HG03108 (cell line): ENCODE data around the gene MMS22L.

ENCODE experiments used
- ATAC-seq: cut with Tn5 transposase; IDR thresholded peaks from one replicate; pipeline ENCODE4 v1.9.1; 2021; ENCODE audit warnings: moderate library complexity; ENCODE audit not compliant: unreplicated experiment

The MMS22L gene

DNA sequence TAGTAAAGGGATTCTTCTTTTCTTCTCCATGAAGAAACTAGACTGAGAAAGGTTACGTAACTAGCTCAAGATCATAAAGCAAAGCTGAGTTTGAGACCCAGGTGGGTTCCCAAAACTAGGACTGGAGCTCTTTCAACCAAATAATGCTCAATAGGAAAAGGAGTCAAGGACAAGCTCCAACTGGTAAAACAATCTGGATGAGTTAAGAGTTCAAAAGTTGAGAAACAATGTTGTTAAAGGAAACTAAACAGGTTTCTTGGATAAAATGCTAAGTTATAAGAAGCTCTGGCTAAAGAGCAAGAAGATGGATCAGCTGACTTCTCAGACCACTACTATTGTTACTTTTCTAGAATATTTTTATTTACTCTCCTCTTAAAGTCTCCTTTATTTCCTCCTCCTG lies 137.3 kb downstream of the MMS22L start:
- no peak for ATAC-seq

DNA sequence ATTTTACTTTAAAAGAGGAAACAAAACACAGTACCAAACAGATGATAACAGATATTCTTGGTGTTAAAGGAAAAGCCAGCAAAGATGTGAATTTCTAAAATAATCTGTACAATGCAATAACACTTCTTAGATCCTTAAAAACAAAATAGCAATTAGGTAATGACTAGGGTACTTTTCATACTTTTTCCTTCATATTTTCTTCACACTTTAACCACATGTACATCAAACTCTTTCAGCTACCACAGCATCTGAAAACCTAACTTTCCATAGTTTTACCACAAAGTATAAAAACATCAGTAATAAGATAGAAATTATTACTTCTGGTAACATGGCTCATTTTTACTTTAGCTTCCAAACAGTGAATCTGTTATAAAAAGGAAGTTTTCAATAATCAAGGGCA lies 141.3 kb downstream of the MMS22L start:
- ATAC-seq = no peak

DNA sequence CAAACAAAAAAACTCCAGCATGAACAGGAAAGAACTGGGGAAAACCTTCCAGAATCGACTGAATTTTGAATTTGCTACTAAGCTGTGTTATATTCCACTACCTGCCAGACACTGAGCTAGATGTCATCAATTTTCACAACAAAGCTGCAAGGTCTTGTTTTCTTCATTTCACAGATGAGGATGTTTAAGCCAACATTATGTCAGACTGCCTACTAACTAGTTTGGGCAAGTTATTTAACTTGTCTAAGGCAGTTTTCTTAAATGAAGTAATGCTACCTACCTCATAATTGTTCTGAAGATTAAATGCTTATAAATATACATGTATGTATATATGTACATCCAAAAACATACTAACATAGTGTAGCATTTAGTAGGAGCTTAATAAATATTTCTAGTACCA lies 144.4 kb downstream of the MMS22L start:
- no peak for ATAC-seq

DNA sequence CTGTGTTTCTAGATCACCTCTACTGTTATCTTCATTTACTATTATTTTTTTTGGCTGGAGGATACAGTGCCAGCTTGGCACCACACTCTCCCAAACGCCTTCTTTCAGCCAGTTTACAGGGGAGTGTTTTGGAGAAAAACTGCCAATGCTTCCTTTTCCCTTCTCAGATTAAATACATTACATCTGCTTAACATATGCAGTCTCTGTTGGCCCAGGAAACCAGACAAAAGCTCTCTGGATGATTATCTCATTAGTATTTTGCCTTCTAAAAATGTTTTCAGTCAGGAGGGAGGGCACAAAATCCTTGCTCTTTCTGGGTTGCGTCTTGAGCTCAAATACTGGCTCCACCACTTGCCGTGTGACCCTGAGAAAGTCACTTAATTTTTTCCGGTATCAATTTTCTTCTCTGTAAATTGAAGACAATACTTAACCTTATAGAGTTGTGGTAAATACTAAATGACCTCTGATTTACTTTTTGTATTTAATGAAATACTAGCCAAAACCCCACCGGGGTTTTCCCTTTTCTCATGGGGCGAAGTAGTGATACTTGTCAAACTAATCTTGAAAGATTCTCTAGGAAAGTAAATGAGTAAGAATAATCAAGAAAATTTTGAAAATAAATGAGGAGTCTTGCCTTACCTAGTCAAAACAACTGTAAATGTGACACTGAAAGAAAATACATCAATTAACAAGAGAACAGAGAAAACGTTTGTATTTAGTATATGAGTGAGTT lies 146.2 kb downstream of the MMS22L start:
- ATAC-seq = peak; percentile 45

DNA sequence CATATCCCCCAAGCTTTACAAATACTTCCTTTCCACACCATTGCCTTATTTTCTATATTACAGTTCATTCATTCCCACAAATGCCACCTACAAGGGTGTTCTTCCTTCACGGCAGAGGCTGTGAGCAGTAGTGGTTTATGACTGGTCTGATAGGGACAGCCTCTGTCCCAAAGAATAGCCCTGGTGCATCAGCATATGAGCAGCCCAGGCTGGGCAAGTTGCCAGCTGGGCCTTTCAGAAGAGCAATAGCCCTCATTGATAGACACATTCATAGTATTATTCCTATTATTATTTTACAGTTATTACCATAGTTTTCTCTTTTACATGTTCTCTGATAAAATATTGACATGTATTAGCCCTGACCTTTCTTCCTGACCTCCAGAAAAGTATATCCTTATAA lies 149.9 kb downstream of the MMS22L start:
- no peak for ATAC-seq

DNA sequence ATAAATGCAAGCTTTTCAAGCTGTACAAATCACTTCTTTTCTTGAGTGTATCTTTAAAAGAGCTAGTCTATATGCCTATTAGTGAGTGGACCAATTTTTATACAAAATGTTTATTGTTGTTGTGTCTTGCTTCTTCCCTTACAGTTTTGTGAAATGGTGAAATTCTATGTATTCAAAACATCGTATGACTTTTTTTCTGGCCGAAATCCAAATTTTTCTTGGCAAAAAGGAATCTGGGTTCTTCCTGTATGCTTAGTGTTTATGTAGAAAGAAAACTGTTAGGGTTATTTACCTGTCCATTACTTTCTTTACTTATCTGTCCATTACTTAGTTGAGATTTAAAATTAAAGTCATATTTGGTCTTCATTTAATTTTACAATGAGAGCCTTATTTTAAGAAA lies 153.9 kb downstream of the MMS22L start:
- no peak for ATAC-seq

DNA sequence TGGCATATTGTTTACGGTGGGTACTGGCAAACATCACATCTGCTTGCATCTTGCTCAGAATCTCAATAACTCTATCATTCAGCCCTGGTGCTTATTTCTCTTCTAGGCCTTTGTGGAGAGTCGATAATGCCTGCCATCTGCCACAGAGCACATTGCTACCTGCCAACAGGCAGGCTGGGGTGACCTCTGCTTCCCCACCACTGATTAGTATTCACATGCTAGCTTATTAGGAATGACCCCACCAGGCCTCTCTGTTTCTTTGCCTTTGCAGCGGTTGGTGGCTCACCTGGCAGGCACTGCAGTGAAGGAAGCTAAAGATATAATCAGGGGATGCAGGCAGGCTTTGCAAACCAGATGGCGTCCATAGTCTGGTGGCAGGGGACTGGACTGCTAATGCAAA lies 154.5 kb downstream of the MMS22L start:
- ATAC-seq = no peak

DNA sequence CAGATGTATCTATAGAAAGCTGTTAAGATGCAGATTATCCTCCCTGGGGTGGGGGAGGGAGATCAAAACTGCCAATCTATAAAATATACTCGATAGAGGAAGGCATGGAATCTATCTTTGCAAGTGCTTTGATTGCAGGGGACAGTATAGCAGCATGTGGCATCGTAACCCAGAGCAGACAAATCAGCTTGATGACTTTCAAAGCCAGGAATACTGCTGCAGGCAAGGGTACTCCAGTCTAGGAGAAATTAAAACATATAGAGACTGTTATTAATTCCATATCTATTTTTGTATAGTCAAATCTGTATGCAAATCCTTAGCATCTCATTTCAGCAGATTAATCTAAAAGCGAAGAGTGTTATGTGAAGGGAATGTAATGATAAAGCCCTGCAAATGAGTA lies 159.4 kb downstream of the MMS22L start:
- ATAC-seq = no peak

DNA sequence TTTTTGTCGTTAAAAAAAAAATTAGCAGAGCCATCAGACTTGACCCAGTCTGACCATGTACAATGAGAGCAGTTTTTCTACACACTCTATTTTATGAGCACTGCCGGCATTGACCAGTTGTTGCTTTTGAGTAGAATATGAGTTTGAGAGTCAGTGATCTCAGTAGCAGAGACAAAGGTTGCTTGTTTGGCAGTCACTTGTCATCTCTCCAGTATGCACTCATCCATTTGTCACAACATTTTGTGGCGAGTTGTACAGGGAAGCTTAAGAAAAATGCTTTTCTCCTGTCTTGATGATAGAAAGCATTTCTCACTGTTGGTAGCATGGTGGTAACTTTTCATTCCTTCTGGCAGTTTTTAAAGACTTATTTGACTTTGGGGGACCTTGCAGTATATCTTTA lies 159.9 kb downstream of the MMS22L start:
- no peak for ATAC-seq

DNA sequence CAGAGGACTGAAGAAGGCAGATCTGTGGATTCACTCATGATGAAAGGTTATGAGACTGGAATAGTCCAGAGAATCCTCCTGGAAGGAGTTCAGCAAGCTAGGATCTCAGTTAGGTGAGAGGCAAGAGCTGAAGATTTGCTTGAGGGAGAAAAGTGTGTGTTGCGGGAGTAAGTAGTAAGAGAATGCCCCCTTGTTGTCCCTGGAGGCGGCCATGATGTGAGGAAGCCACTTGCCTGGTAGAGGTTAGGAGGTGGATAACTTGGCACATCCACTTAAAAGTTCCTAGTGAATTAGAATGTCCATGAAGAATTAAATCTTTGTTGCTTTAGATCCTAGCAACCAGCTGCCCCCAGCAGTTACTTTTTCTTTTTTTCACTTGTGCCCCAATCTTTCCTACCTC lies 162.5 kb downstream of the MMS22L start:
- ATAC-seq = no peak

DNA sequence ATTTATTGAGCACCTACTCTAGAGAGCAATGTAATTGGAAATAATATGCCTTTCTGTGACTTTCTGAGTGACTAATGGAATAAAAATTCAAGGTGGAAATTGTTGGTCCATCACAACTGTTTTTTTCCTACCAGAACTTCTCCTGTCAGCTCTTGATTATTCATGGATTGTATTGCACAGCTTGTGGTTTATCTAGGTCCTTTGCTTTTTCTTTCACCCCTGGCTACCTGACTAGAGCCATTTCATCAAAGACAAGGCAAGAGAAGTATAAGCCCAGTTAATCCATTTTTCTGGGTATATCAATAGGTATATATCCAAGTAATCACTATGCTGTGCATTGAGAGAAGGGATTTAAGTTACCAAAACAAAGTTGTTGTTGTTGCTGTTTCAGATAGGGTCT lies 168.4 kb downstream of the MMS22L start:
- ATAC-seq = no peak

DNA sequence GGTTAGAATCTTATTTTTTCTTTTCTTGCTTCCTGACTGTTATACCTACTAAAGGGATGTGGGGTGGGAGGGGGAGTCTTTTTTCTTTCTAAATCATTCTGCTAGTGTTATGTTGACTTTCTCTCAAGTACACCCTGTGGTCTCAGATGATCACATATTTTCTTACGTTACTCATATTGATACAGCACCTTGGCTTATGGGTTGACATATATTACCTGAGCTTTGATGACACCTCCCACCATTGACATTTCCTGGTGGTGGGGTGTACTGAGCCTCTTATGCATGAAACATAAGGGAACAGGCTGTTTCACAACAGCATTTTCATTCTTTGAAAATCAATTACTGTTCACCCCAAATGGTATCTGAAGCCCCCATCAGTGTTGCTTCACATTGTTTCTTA lies 169.8 kb downstream of the MMS22L start:
- no peak for ATAC-seq

DNA sequence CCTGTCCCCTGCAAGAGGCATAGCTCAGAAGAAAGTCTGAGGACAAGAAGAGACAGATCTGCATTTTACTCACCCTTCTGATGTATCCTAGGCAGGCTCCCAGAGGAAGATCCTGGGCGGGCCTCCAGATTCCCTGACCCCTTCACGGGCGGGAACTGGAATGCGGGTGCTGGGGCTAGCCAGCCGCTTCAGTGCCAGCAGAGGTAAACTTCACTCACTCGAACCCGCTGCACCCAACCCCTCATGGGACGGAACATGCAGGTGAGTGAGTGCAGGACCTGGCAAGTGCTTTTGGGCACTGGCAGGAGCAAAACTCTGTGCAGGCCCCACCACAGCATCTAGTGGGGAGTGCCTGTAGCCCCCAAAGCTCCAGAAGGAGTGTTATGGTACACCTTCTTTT lies 171.8 kb downstream of the MMS22L start:
- ATAC-seq = no peak

DNA sequence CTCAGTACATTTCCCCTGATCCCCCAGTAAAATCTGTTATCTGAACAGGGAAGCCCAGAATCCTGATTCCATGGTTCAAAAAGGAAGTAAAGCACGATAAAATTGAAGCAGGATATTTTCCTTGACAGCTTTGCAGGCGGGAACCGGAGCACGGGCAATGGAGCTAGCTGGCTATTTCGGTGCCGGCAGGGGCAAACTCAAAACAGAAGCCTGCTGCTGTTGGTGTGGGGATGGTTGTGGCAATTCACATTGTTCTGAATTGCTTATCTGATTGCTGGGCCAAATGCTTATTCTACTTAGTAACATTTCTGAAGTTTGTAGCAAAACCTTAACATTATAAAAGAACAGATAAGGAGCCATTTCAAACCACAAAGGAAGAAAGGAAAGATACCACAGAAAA lies 172.4 kb downstream of the MMS22L start:
- no peak for ATAC-seq

DNA sequence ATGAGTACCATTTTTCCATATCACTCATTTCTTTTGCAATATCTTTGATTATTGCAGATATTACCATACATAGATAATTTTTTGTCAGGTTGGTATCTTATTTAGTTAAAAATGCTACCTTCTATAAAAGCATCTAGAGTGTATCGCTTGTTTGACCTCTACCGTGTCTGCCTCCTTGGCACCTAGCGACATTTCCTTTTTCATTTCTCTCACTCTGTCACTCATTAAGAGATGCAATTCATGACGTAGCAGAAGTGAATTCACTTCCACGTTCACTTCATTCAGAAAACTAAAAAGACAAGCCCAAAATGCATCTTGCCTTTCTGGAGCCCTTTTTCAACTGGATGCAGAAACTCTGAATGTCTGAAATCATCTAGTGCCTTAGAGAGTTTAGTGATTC lies 172.9 kb downstream of the MMS22L start:
- no peak for ATAC-seq

DNA sequence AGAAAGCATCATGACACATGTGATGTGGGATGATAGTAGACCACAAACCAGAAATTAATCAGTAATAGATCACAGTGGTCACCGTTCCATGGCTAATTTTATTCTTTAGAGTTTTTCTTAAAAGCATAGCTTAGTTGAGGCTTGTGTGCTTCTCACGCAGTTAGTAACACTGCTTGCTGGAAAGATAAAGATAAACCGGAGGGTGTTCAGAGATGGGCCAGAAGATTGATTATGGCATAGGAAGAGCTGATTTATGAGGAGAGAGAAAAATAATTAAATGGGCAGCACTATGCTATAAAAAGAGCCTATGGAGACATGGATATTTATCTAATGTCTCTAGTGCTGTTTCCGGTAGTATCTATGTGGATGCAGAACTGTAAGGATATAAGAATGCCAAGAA lies 173.6 kb downstream of the MMS22L start:
- ATAC-seq = no peak

DNA sequence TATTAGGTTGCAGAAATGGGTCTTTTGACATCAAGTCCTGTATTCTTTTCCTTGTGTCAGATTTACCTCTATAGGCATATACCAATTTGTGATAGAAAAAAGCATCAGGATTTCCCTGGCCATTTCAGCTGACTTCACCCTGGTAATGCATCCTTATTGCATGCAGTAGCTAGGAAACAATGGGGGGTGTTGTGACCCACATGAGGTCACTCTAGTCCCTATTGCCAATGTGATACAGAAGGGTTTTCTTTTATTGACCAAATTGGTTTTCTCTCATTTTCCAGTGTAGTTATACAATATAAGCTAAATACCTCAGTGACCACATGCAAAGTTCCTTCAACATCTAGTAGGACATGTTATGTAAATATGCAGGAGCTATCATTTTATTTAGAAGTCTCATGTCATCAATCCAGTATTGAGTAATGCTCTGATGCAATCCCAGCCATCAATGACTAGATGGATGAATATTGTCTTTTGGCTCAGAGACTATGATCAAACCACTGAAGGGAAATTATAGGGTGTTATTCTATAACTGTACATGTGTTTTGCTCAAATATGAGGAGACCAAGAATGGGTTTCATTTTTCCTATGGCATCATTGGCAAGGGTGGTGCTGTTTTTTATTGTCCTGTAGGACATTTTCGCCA lies 180.7 kb downstream of the MMS22L start:
- ATAC-seq = no peak

DNA sequence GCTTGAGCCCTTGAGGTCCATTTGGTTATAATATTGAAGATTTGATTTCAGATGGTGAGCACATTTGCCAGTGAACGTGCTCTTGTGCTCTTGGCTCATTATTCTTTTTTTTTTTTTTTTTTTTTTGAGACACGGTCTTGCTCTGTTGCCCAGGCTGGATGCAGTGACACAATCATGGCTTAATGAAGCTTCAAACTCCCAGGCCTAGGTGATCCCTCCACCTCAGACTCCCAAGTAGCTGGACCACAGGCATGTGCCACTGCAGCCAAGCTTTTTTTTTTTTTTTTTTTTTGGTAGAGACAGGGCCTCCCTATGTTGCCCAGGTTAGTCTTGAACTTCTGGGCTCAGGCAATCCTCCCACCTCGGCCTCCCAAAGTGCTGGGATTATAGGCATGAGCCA lies 182.3 kb downstream of the MMS22L start:
- ATAC-seq = no peak

DNA sequence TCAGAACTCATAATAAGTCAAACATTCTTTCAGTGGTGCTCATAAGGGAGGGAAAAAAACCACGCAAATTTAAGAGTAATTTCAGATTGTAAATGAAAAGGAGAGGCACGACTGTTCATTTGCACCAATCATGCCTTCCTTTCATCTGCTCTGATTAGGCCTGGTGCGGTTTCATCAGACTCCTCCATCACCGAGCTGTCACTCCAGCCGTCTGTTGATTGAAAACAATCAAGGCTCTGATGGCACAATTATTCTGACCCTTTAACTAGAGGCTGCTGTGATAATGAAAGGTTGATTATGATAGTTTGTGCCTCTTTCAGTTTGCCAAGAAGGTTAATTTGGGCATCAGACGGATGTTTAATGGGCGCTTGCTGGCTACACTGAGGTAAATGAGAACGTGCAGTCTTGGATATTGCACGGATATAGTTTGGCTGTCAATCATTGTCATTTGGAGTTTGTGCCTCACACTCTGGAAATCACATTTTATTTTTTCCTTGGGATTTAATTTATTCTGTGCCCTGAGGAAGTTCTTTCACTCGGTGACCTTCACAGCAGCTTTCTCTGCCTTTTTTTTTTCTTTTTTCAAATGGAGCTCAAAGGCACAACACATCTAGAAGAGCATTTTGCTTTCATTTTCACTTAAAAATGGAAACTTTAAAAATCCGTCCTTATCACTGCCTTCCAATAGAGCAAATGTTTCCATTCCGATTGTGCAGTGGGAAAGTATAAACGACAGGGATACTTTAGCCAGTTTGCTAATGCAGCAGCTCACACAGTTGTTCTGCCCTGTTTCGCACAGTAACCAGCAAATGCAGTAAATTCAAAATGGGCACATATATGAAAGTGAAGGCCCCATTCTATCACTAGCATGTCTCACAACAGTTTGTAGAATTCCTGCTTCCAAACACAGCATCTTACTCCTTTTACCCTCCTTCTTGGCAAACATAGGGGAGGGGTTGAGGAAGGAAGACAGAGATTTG lies 185.7 kb downstream of the MMS22L start:
- ATAC-seq = no peak

DNA sequence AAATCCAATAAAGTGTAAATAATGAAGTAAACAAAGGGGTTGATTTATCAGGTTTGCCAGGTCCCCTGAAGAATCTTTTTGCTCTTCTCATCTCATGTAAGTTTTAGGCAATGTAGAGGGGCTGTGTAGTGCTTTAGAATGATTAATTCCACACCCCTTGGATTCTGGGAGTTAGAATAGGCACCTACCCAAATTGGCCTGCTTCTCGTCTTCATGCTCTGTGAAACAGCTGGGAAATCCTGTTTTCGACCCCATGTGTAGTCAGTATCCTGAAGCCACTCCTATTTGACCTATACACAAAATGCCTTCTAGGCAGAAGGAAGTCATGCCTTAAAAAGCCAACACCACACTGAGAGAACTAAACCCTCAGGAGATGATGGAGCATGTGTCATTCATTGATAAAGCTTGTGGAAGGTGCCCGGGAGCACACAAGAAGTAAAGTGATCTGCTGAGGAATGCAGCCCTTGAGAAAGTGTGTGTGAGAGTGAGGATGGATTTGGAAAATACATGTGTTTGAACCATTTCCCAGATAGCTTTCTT lies 187.6 kb downstream of the MMS22L start:
- ATAC-seq = no peak

DNA sequence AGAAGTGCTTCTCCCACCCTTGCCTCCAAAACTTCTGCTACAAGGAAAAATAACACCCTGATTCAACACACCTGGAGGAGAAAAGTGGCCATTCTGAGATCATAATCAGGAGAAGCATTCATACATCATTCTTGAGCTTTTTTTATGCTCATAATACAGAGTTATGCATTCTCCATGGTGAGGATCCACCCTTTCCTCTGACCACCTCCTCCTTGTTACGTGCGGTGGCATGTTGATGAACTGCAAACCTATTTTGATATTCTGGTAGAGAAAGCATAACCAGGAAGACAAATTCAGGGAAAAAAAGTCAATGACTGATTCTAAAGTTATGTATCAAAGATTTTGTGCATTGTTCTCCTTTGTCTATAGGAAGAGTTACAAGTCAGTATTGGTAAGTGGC lies 188.6 kb downstream of the MMS22L start:
- ATAC-seq = no peak
